Measurements from ENCODE around the gene WWTR1. TPM values are rescaled to one million over a fixed set of nuclear protein-coding genes. Genes with fewer than 3 reads are reported as not detected.

The WWTR1 gene
- total RNA-seq, 1 experiment from 2014 or later, result 24.4 TPM

DNA sequence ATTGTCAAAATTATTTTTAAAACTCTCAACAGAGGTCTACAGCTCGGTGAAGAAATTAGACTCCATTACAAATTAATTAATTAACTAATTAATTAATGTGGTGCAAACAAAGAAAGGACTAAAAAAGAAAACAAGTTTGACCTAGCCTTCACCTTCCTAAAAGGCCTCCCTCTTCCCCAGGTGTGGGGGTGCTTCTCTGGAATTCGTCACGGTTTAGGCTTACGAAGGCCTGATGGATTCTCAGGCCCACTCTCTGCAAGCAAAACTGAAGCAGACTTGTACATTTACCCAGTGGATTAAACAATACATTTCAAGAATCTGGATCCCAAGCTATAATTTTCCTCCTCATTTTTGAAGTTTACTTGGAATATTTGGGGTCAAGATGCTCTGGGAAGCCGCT is 94.7 kb downstream of the WWTR1 start:
- no peaks in the 10 kb centered on the region for H3K27me3 Mint-ChIP-seq (ENCODE audit: low read depth)
- Histone ChIP-seq H2BK15ac (ENCODE audit: low read depth, low read length) (no peak overlapping the region), H2AFZ (ENCODE audit: low read length) (no peak overlapping the region), H3K14ac (ENCODE audit: insufficient read depth, low read length) (no peak overlapping the region), H3T11ph (ENCODE audit: low read length) (no peak overlapping the region), H2BK20ac (ENCODE audit: low read depth, low read length, poor library complexity, severe bottlenecking) (no peak overlapping the region), H3K18ac (ENCODE audit: insufficient read length, low read depth, low read length) (no peak overlapping the region), H2BK5ac (ENCODE audit: insufficient read length, low read length) (no peak overlapping the region), H3K23ac (ENCODE audit: insufficient read length, low read depth, low read length) (no peak overlapping the region), H2BK12ac (ENCODE audit: insufficient read length, low read depth, low read length) (no peak overlapping the region), H3K4ac (ENCODE audit: low read depth, low read length) (no peak overlapping the region), H4K91ac (ENCODE audit: insufficient read length, low read depth, low read length) (no peak overlapping the region), H2BK120ac (ENCODE audit: low read depth, low read length, poor library complexity, severe bottlenecking) (no peak overlapping the region), H3K79me2 (ENCODE audit: insufficient read depth, low read length) (no peaks in the 10 kb centered on the region), H4K8ac (replicated peaks; ENCODE audit: insufficient read length, low read depth, low read length) (no peak overlapping the region), H2AK5ac (ENCODE audit: insufficient read length, low read length) (no peak overlapping the region), H4K20me1 (ENCODE audit: control insufficient read depth, insufficient read depth, insufficient read length) (no peaks in the 10 kb centered on the region), H3K27ac (ENCODE audit: insufficient read length, low read depth, low read length) (no peak overlapping the region), H3K4me2 (ENCODE audit: insufficient read depth, insufficient read length, low read length) (no peak overlapping the region), H3K56ac (ENCODE audit: insufficient read length, low read depth, low read length) (no peak overlapping the region), H3K23me2 (ENCODE audit: insufficient read length, low read depth, low read length, poor library complexity, severe bottlenecking) (no peaks in the 10 kb centered on the region), H3K4me1 (ENCODE audit: insufficient read depth, low read length) (peaks cover 4% of the 10 kb centered on the region), H3K27me3 (ENCODE audit: insufficient read depth, low read length) (no peaks in the 10 kb centered on the region), H3K79me1 (ENCODE audit: insufficient read depth, low read depth, low read length, poor library complexity, severe bottlenecking) (no peaks in the 10 kb centered on the region), H4K5ac (ENCODE audit: insufficient read length, low read depth, low read length) (no peak overlapping the region), H3K9ac (ENCODE audit: extremely low read depth, insufficient read length, low read length) (no peak overlapping the region), H3K9me3 (ENCODE audit: control insufficient read depth, low read depth, low read length) (no peaks in the 10 kb centered on the region)
- no peak overlapping the region for H3K4me3 Mint-ChIP-seq
- DNase-seq, result no peak
- H3K36me3 Mint-ChIP-seq (ENCODE audit: insufficient read depth in 1 of 3, low read depth in 3 of 3), result peaks cover 0 to 2% (median 0%) of the 10 kb centered on the region in 3 experiments; a peak in 1 of 7 replicates
- peak overlapping the region; percentile 7 to 97 (median 93); a peak in 4 of 7 replicates for H3K27ac Mint-ChIP-seq
- WGBS (ENCODE audit: extremely low coverage, insufficient read length, low lambda C conversion rate), result no CpG with 5 or more reads among the region's 5 CpGs
- peaks cover 28 to 30% of the 10 kb centered on the region in 2 experiments for H3K4me1 Mint-ChIP-seq
- TF ChIP-seq, protein P1, sequence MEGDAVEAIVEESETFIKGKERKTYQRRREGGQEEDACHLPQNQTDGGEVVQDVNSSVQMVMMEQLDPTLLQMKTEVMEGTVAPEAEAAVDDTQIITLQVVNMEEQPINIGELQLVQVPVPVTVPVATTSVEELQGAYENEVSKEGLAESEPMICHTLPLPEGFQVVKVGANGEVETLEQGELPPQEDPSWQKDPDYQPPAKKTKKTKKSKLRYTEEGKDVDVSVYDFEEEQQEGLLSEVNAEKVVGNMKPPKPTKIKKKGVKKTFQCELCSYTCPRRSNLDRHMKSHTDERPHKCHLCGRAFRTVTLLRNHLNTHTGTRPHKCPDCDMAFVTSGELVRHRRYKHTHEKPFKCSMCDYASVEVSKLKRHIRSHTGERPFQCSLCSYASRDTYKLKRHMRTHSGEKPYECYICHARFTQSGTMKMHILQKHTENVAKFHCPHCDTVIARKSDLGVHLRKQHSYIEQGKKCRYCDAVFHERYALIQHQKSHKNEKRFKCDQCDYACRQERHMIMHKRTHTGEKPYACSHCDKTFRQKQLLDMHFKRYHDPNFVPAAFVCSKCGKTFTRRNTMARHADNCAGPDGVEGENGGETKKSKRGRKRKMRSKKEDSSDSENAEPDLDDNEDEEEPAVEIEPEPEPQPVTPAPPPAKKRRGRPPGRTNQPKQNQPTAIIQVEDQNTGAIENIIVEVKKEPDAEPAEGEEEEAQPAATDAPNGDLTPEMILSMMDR (conservative IDR thresholded peaks at IDR 0.05), result no peak
- H3K9me3 Mint-ChIP-seq, result no peaks in the 10 kb centered on the region
